HG02623 (cell line): ENCODE data around the gene UPF3A.
A peak's percentile ranks its signal among the peaks of the same experiment; 100 is the strongest.

Source experiments
- ATAC-seq: cut with Tn5 transposase; IDR thresholded peaks from one replicate; pipeline ENCODE4 v1.9.1; 2021; ENCODE audit warnings: moderate library complexity; ENCODE audit not compliant: unreplicated experiment

UPF3A gene

GRCh38 chr13:114303700-114304327 is 22.4 kb downstream of the UPF3A start:
- ATAC-seq: no peak

GRCh38 chr13:114304346-114305034 is 23.1 kb downstream of the UPF3A start:
- no peak for ATAC-seq

GRCh38 chr13:114309086-114309485 is 27.7 kb downstream of the UPF3A start:
- no peak for ATAC-seq

- no peak for ATAC-seq
Observed at GRCh38 chr13:114309806-114310410, 28.5 kb downstream of the UPF3A start.

GRCh38 chr13:114310956-114311355 is 29.6 kb downstream of the UPF3A start:
- no peak for ATAC-seq

- ATAC-seq: no peak
Observed at GRCh38 chr13:114311387-114311786, 30.0 kb downstream of the UPF3A start.

- no peak for ATAC-seq
Observed at GRCh38 chr13:114311908-114312307, 30.5 kb downstream of the UPF3A start.

- ATAC-seq: no peak
Observed at GRCh38 chr13:114313061-114313860, 31.9 kb downstream of the UPF3A start.

GRCh38 chr13:114314074-114314912 is 32.9 kb downstream of the UPF3A start, which contains the start of gene CHAMP1:
Gene CHAMP1, plus strand, starts transcription at chr13:114314503. Its CDS starts 9,340 bp downstream, at chr13:114323843.
- ATAC-seq: peak; percentile 70

- no peak for ATAC-seq
Observed at GRCh38 chr13:114315074-114315785, 33.8 kb downstream of the UPF3A start.

GRCh38 chr13:114318624-114319023 is 37.2 kb downstream of the UPF3A start:
- no peak for ATAC-seq

GRCh38 chr13:114319441-114319913 is 38.1 kb downstream of the UPF3A start:
- ATAC-seq: no peak

- no peak for ATAC-seq
Observed at GRCh38 chr13:114320065-114320464, 38.7 kb downstream of the UPF3A start.

- ATAC-seq: no peak
Observed at GRCh38 chr13:114321256-114321655, 39.9 kb downstream of the UPF3A start.

- no peak for ATAC-seq
Observed at GRCh38 chr13:114323349-114323748, 41.9 kb downstream of the UPF3A start.

GRCh38 chr13:114324334-114324733 is 42.9 kb downstream of the UPF3A start:
- ATAC-seq: no peak

GRCh38 chr13:114325729-114326128 is 44.3 kb downstream of the UPF3A start:
- no peak for ATAC-seq

GRCh38 chr13:114328034-114328433 is 46.6 kb downstream of the UPF3A start:
- no peak for ATAC-seq

GRCh38 chr13:114328595-114328994 is 47.2 kb downstream of the UPF3A start:
- ATAC-seq: no peak

GRCh38 chr13:114330086-114330485 is 48.7 kb downstream of the UPF3A start:
- no peak for ATAC-seq
